Parathyroid adenoma (tissue), 2 donors: ENCODE results near the gene DNAJC5.

Experiments used
- H2AFZ ChIP-seq: fragments of 300-600 bp; sonication (generic); one replicate; pipeline ENCODE4 v1.7.0; 2017; ENCODE audit warnings: antibody characterized with exemption, mild to moderate bottlenecking
- H3K27ac ChIP-seq: fragments of 300-600 bp; sonication (generic); one replicate; pipeline ENCODE4 v1.7.0; 2017
- H3K27me3 ChIP-seq: fragments of 300-600 bp; sonication (generic); one replicate; pipeline ENCODE4 v1.7.0; 2017; ENCODE audit warnings: low read length; ENCODE audit not compliant: control insufficient read depth, insufficient read depth
- H3K36me3 ChIP-seq: fragments of 300-600 bp; sonication (generic); one replicate; pipeline ENCODE4 v1.7.0; 2017; ENCODE audit warnings: low read length; ENCODE audit not compliant: control insufficient read depth, insufficient read depth
- H3K4me1 ChIP-seq: fragments of 300-600 bp; sonication (generic); one replicate; pipeline ENCODE4 v1.7.0; 2017; ENCODE audit warnings: control low read depth
- H3K4me2 ChIP-seq: fragments of 300-600 bp; sonication (generic); one replicate; pipeline ENCODE4 v1.7.0; 2017; ENCODE audit warnings: low read length
- H3K4me3 ChIP-seq: fragments of 300-600 bp; sonication (generic); one replicate; pipeline ENCODE4 v1.7.0; 2017; ENCODE audit warnings: low read depth, low read length
- H3K79me2 ChIP-seq: fragments of 300-600 bp; sonication (generic); one replicate; pipeline ENCODE4 v1.7.0; 2017; ENCODE audit warnings: control low read depth
- H3K9ac ChIP-seq: fragments of 300-600 bp; sonication (generic); one replicate; pipeline ENCODE4 v1.7.0; 2017; ENCODE audit warnings: mild to moderate bottlenecking
- H3K9me3 ChIP-seq: fragments of 300-600 bp; sonication (generic); one replicate; pipeline ENCODE4 v1.7.0; 2017; ENCODE audit warnings: low read length; ENCODE audit not compliant: control insufficient read depth
- CTCF ChIP-seq: fragments of 300-600 bp; sonication (generic); IDR thresholded peaks from one replicate; pipeline ENCODE4 v1.7.0; 2017; ENCODE audit warnings: antibody characterized with exemption, mild to moderate bottlenecking
- donor health status: primary hyperparathyroidism.

The DNAJC5 gene

GRCh38 chr20:63934271-63935068 is 39.5 kb downstream of the DNAJC5 start:
- Histone ChIP-seq H3K4me1 (no peaks in the 10 kb centered on the region), H3K36me3 (no peaks in the 10 kb centered on the region), H3K9ac (no peak overlapping the region)

GRCh38 chr20:63935447-63935846 is 40.5 kb downstream of the DNAJC5 start:
- no peaks in the 10 kb centered on the region for H3K36me3 ChIP-seq
- H3K4me1 ChIP-seq, result no peaks in the 10 kb centered on the region
- no peak overlapping the region for H3K9ac ChIP-seq
- no peak overlapping the region for H3K4me2 ChIP-seq
- H2AFZ ChIP-seq, result no peak overlapping the region
- no peak overlapping the region for H3K27ac ChIP-seq
- H3K4me3 ChIP-seq, result no peak overlapping the region
- no peak for TF ChIP-seq CTCF
- H3K27me3 ChIP-seq, result no peaks in the 10 kb centered on the region
- peaks cover 39% of the 10 kb centered on the region for H3K79me2 ChIP-seq
- H3K9me3 ChIP-seq, result no peaks in the 10 kb centered on the region

More at GRCh38 chr20:63934271-63935068, 39.5 kb downstream of the DNAJC5 start:
- Histone ChIP-seq H3K79me2 (peaks cover 38% of the 10 kb centered on the region), H3K4me3 (no peak overlapping the region), H3K27ac (no peak overlapping the region), H3K9me3 (no peaks in the 10 kb centered on the region), H2AFZ (no peak overlapping the region), H3K4me2 (no peak overlapping the region), H3K27me3 (no peaks in the 10 kb centered on the region)
- no peak for TF ChIP-seq CTCF

DNA sequence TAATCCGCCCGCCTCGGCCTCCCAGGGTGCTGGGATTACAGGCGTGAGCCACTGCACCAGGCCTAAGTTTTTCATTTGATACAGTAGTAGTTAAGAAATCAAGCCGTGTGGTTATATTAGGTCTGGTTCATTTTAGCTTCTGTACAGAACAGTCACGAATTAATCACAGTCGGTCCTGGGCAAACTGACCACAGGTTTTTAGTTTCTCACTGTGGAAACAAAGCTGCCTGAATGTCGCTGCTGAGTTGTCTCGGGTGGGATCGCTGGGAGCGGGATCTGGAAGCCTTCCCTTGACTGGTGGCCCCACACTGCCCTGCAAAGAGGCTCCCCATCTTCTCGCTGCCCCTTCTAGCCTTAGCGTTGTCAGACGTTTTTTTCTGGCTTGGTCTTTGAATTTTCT is 42.7 kb downstream of the DNAJC5 start:
- no peak overlapping the region for H3K4me3 ChIP-seq
- no peaks in the 10 kb centered on the region for H3K36me3 ChIP-seq
- peaks cover 29% of the 10 kb centered on the region for H3K79me2 ChIP-seq
- H3K27ac ChIP-seq, result no peak overlapping the region
- no peak overlapping the region for H3K9ac ChIP-seq
- no peaks in the 10 kb centered on the region for H3K27me3 ChIP-seq
- no peaks in the 10 kb centered on the region for H3K9me3 ChIP-seq
- H2AFZ ChIP-seq, result no peak overlapping the region
- no peak for TF ChIP-seq CTCF
- no peak overlapping the region for H3K4me2 ChIP-seq
- H3K4me1 ChIP-seq, result no peaks in the 10 kb centered on the region

- no peak for TF ChIP-seq CTCF
- Histone ChIP-seq H3K4me2 (no peak overlapping the region), H3K4me3 (no peak overlapping the region), H3K4me1 (no peaks in the 10 kb centered on the region), H2AFZ (no peak overlapping the region), H3K27me3 (no peaks in the 10 kb centered on the region), H3K9me3 (no peaks in the 10 kb centered on the region), H3K27ac (no peak overlapping the region), H3K79me2 (peaks cover 25% of the 10 kb centered on the region), H3K9ac (no peak overlapping the region), H3K36me3 (no peaks in the 10 kb centered on the region)
Observed at GRCh38 chr20:63939061-63939935, 44.4 kb downstream of the DNAJC5 start.
